Measurements from ENCODE around the gene RAD51B. TPM values are rescaled to one million over a fixed set of nuclear protein-coding genes. Genes with fewer than 3 reads are reported as not detected.

RAD51B gene
- total and polyA plus RNA-seq, 2 experiments from 2014 or later = 10.1 to 18.0 TPM

DNA sequence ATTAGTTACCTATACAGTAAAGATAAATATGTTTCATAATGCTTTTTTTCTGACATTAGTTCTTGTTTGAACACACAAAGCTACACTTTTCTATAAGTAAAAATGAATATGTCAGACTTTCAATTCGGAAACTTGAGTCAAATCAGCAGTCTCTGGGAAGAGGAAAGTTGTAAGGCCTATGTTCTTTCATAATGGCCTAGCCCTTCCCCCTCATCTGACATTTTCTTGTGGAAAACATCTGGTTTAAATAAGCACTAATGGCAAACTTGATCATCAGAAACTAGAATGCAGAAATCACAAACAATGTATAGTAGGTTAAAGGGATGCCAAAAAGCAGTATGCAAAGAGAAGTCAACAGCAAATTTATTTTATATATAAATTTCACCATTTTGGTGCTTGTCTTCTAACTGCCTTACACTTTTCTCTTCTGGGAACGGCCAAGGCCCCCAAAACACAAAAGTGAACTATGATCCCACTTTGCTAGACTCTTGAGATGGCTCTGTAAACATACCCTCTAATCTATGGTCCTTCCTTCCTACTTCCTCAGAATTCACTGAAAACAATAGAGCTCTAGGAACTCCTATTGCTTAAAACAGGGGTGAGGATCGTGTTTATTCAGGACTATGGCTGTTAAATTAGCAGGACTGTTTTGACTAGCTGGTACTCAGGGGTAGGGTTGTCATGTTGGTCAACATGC lies 444.1 kb downstream of the RAD51B start:
- no peak for DNase-seq (ENCODE audit: low spot score)
- H3K4me2 ChIP-seq = peak overlapping the region; percentile 10
- H4K20me1 ChIP-seq (ENCODE audit: insufficient read depth, poor library complexity, severe bottlenecking) = no peaks in the 10 kb centered on the region
- H3K79me2 ChIP-seq = no peaks in the 10 kb centered on the region
- peak overlapping the region; percentile 83 for H3K27ac ChIP-seq
- H3K4me1 ChIP-seq (ENCODE audit: insufficient read depth) = peaks cover 33% of the 10 kb centered on the region
- H3K4me3 ChIP-seq = no peak overlapping the region
- 28% methylated on average over 3 of the region's 3 CpGs for WGBS (ENCODE audit: low lambda C conversion rate, missing lambda C conversion rate)
- H3K9me3 ChIP-seq (ENCODE audit: low read depth) = no peaks in the 10 kb centered on the region
- H3K27me3 ChIP-seq = no peaks in the 10 kb centered on the region
- TF ChIP-seq EZH2phosphoT487 (IDR thresholded peaks at IDR 0.05; ENCODE audit: low read depth, severe bottlenecking, unreplicated experiment) (no peak), EZH2 (IDR thresholded peaks at IDR 0.05; ENCODE audit: borderline replicate concordance) (no peak)
- TF ChIP-seq, protein P1, sequence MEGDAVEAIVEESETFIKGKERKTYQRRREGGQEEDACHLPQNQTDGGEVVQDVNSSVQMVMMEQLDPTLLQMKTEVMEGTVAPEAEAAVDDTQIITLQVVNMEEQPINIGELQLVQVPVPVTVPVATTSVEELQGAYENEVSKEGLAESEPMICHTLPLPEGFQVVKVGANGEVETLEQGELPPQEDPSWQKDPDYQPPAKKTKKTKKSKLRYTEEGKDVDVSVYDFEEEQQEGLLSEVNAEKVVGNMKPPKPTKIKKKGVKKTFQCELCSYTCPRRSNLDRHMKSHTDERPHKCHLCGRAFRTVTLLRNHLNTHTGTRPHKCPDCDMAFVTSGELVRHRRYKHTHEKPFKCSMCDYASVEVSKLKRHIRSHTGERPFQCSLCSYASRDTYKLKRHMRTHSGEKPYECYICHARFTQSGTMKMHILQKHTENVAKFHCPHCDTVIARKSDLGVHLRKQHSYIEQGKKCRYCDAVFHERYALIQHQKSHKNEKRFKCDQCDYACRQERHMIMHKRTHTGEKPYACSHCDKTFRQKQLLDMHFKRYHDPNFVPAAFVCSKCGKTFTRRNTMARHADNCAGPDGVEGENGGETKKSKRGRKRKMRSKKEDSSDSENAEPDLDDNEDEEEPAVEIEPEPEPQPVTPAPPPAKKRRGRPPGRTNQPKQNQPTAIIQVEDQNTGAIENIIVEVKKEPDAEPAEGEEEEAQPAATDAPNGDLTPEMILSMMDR (IDR thresholded peaks at IDR 0.05; ENCODE audit: poor library complexity) = no peak
- H3K36me3 ChIP-seq (replicated peaks; ENCODE audit: insufficient read depth, low read depth) = no peaks in the 10 kb centered on the region
- H3K9me2 ChIP-seq (replicated peaks; ENCODE audit: insufficient read depth) = no peaks in the 10 kb centered on the region
- H2AFZ ChIP-seq = no peak overlapping the region

GRCh38 chr14:68264260-68264569 lies 444.6 kb downstream of the RAD51B start:
- H3K27ac ChIP-seq = peak overlapping the region; percentile 83

GRCh38 chr14:68266998-68267397 lies 447.4 kb downstream of the RAD51B start:
- H3K27ac ChIP-seq = no peak overlapping the region
- no peak overlapping the region for H3K4me3 ChIP-seq
- WGBS (ENCODE audit: low lambda C conversion rate, missing lambda C conversion rate) = 94% methylated on average over 7 of the region's 7 CpGs
- H4K20me1 ChIP-seq (ENCODE audit: insufficient read depth, poor library complexity, severe bottlenecking) = no peaks in the 10 kb centered on the region
- H3K9me2 ChIP-seq (replicated peaks; ENCODE audit: insufficient read depth) = no peaks in the 10 kb centered on the region
- H3K4me2 ChIP-seq = no peak overlapping the region
- H2AFZ ChIP-seq = no peak overlapping the region
- peaks cover 47% of the 10 kb centered on the region for H3K4me1 ChIP-seq (ENCODE audit: insufficient read depth)
- H3K79me2 ChIP-seq = no peaks in the 10 kb centered on the region
- H3K27me3 ChIP-seq = no peaks in the 10 kb centered on the region
- TF ChIP-seq EZH2 (IDR thresholded peaks at IDR 0.05; ENCODE audit: borderline replicate concordance) = no peak
- TF ChIP-seq, protein P1 (IDR thresholded peaks at IDR 0.05; ENCODE audit: poor library complexity) = no peak
- TF ChIP-seq EZH2phosphoT487 (IDR thresholded peaks at IDR 0.05; ENCODE audit: low read depth, severe bottlenecking, unreplicated experiment) = no peak
- DNase-seq (ENCODE audit: low spot score) = no peak
- no peaks in the 10 kb centered on the region for H3K36me3 ChIP-seq (replicated peaks; ENCODE audit: insufficient read depth, low read depth)
- H3K9me3 ChIP-seq (ENCODE audit: low read depth) = no peaks in the 10 kb centered on the region

More at GRCh38 chr14:68264260-68264569, 444.6 kb downstream of the RAD51B start:
- TF ChIP-seq EZH2phosphoT487 (IDR thresholded peaks at IDR 0.05; ENCODE audit: low read depth, severe bottlenecking, unreplicated experiment) = no peak
- TF ChIP-seq, protein P1 (IDR thresholded peaks at IDR 0.05; ENCODE audit: poor library complexity) = no peak
- TF ChIP-seq EZH2 (IDR thresholded peaks at IDR 0.05; ENCODE audit: borderline replicate concordance) = no peak
- no peak overlapping the region for H3K4me3 ChIP-seq
- H4K20me1 ChIP-seq (ENCODE audit: insufficient read depth, poor library complexity, severe bottlenecking) = no peaks in the 10 kb centered on the region
- DNase-seq (ENCODE audit: low spot score) = no peak
- H3K79me2 ChIP-seq = no peaks in the 10 kb centered on the region
- WGBS (ENCODE audit: low lambda C conversion rate, missing lambda C conversion rate) = 56% methylated on average over 2 of the region's 2 CpGs
- H3K36me3 ChIP-seq (replicated peaks; ENCODE audit: insufficient read depth, low read depth) = no peaks in the 10 kb centered on the region
- no peaks in the 10 kb centered on the region for H3K9me2 ChIP-seq (replicated peaks; ENCODE audit: insufficient read depth)
- H3K9me3 ChIP-seq (ENCODE audit: low read depth) = no peaks in the 10 kb centered on the region
- H3K4me2 ChIP-seq = peak overlapping the region; percentile 10
- H3K4me1 ChIP-seq (ENCODE audit: insufficient read depth) = peaks cover 38% of the 10 kb centered on the region
- H2AFZ ChIP-seq = no peak overlapping the region
- no peaks in the 10 kb centered on the region for H3K27me3 ChIP-seq

Measured in hepatocyte (in vitro differentiated cells).